HG02588 (cell line): ENCODE data around the gene PI4K2A.

Source experiments
- ATAC-seq: cut with Tn5 transposase; IDR thresholded peaks from one replicate; pipeline ENCODE4 v1.9.1; 2021; ENCODE audit warnings: mild to moderate bottlenecking, moderate library complexity; ENCODE audit not compliant: unreplicated experiment

The PI4K2A gene

GRCh38 chr10:97724341-97724941, 84.0 kb downstream of the PI4K2A start:
- ATAC-seq = no peak
